Vagina (tissue), 2 donors: ENCODE measurements around the gene ATG3.

Experiments used
- CTCF ChIP-seq, 3 experiments: fragments of 450-650 bp in 2 of 3; fragments of 200-600 bp in 1 of 3; sonication (generic) in 1 of 3; IDR thresholded peaks; one replicate each; pipeline ENCODE4 v1.5.1; 2017 to 2019; ENCODE audit warnings: antibody characterized with exemption in 3 of 3, mild to moderate bottlenecking in 2 of 3, moderate library complexity in 2 of 3
- POLR2A ChIP-seq, 2 donors: fragments of 450-650 bp; IDR thresholded peaks; one replicate each; pipeline ENCODE4 v1.6.1; 2017; ENCODE audit warnings: antibody characterized with exemption in 2 of 2, mild to moderate bottlenecking in 2 of 2, moderate library complexity in 2 of 2
- POLR2AphosphoS5 ChIP-seq, 2 donors: sonication (generic); formaldehyde crosslinking; IDR thresholded peaks; one replicate each; pipeline ENCODE4 v1.9.0; 2017; ENCODE audit warnings: antibody characterized with exemption in 2 of 2, mild to moderate bottlenecking in 2 of 2, low read depth in 1 of 2; ENCODE audit not compliant: insufficient read depth in 1 of 2

- no peak for TF ChIP-seq CTCF (IDR thresholded peaks at IDR 0.05)
- TF ChIP-seq POLR2A (IDR thresholded peaks at IDR 0.05) = no peak
- no peak for TF ChIP-seq POLR2AphosphoS5 (IDR thresholded peaks at IDR 0.05; ENCODE audit: insufficient read depth in 1 of 2, low read depth in 1 of 2)
These were observed 353 bp downstream of the ATG3 start for GRCh38 chr3:112561484-112561733.
